Suprapubic skin (tissue), 4 donors: Measurements from ENCODE around the gene GDE1. TPM values are rescaled to one million over a fixed set of nuclear protein-coding genes. Genes with fewer than 3 reads are reported as not detected.

ENCODE experiments used
- DNase-seq, 2 donors: peaks; one replicate each; pipeline ENCODE4 v3.0.0-alpha.2; 2019; ENCODE audit warnings: low spot score in 2 of 2
- H3K27ac ChIP-seq: fragments of 200-600 bp; sonication (generic); one replicate; pipeline ENCODE4 v1.5.1; 2019
- H3K27me3 ChIP-seq: fragments of 200-600 bp; sonication (generic); one replicate; pipeline ENCODE4 v1.5.1; 2019
- H3K36me3 ChIP-seq: fragments of 200-600 bp; sonication (generic); one replicate; pipeline ENCODE4 v1.5.1; 2019
- H3K4me1 ChIP-seq: fragments of 200-600 bp; sonication (generic); one replicate; pipeline ENCODE4 v1.5.1; 2019
- H3K4me3 ChIP-seq: fragments of 200-600 bp; sonication (generic); one replicate; pipeline ENCODE4 v1.5.1; 2019; ENCODE audit warnings: mild to moderate bottlenecking
- H3K9me3 ChIP-seq: fragments of 200-600 bp; sonication (generic); one replicate; pipeline ENCODE4 v1.5.1; 2019
- CTCF ChIP-seq, 2 donors: fragments of 200-600 bp in 1 of 2; fragments of 450-650 bp in 1 of 2; sonication (generic) in 1 of 2; IDR thresholded peaks; one replicate each; pipeline ENCODE4 v1.5.1; 2016 to 2019; ENCODE audit warnings: antibody characterized with exemption in 2 of 2, mild to moderate bottlenecking in 1 of 2, moderate library complexity in 1 of 2
- EP300 ChIP-seq: sonication (generic); formaldehyde crosslinking; IDR thresholded peaks from one replicate; pipeline ENCODE4 v1.6.1; 2017; ENCODE audit warnings: antibody characterized with exemption
- POLR2A ChIP-seq, 2 donors: fragments of 450-650 bp; IDR thresholded peaks; one replicate each; pipeline ENCODE4 v1.6.1; 2017; ENCODE audit warnings: antibody characterized with exemption in 2 of 2, mild to moderate bottlenecking in 2 of 2, moderate library complexity in 2 of 2
- POLR2AphosphoS5 ChIP-seq, 3 donors: sonication (generic); formaldehyde crosslinking; IDR thresholded peaks; one replicate each; pipeline ENCODE4 v1.6.1; 2017; ENCODE audit warnings: antibody characterized with exemption in 3 of 3
- WGBS: methylation state at CpG from one replicate; pipeline ENCODE4 v1.1.5; 2018; 5-methylcytosine and 5-hydroxymethylcytosine counted together
- total RNA-seq, 4 donors: library from RNA; depleted of rRNA; stranded (reverse); fragments of >200 nt; gene quantifications; one replicate each; pipeline ENCODE4 v1.1.0, GENCODE V29; 2016

The GDE1 gene
- total RNA-seq, result 10 to 100 TPM; 32.7 to 58.1 (median 44.7) TPM

DNA sequence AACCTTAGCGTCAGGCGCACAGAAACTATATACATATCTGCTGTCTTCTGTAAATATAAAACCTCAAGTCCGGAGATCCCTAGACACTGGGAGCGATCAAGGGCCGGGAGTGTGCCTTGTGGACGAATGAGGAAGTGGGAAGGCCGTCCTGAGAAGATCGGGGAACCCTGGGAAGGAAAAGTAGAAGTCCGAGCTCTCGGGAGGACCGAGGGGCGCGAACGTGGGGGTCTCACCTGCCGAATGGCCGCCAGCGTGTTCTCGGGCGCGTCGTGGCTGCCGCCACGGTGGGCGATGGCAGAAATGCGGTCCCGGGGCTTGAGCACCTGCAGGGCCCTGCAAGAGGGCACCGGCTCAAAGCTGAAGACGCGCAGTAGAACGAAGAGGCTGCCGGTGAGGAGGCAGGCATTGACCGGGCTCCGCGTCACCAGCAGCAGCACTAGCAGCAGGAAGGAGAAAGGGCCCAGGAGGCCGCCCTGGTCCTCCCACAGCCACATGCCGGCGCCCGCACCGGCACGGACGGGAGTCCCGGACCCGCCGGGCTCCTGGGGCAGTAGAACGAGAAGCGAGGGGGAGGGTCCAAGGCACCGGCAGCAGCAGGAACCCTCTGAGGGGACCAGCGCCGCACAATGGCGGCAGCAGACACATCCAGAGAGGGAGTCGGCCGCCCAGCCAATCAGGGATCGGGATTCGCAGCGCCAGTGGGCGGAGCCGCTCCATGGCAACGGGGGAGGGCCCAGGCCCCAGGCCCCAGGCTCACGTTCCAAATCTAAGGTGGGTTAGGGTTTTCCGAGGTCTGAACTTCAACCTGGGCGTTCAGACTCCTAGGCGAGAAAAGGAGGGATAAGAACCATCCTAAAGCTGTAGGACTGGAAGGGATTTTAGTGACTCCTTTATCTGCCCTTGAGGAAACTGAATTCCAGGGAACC lies at the start of gene GDE1:
TSS of gene GDE1 (minus strand) at position 628 of the 926 bp plus-strand sequence. CDS start at position 494, 134 bp downstream.
- peak; percentile 95 to 96 for DNase-seq
- TF ChIP-seq CTCF (IDR thresholded peaks at IDR 0.05), result peak in 1 of 2 donors; percentile 16
- TF ChIP-seq POLR2A (IDR thresholded peaks at IDR 0.05), result peak; percentile 37 to 76
- no peak for TF ChIP-seq EP300
- TF ChIP-seq POLR2AphosphoS5 (IDR thresholded peaks at IDR 0.05), result peak in 2 of 3 donors; percentile 14 to 65
- Histone ChIP-seq H3K4me1 (peaks cover 74% of the 10 kb centered on the region), H3K27me3 (no peaks in the 10 kb centered on the region), H3K27ac (peak within 1 kb of the TSS; percentile 96), H3K9me3 (no peaks in the 10 kb centered on the region), H3K4me3 (peak within 1 kb of the TSS; percentile 82), H3K36me3 (no peaks in the 10 kb centered on the region)
- WGBS, result under 1% methylated on average over 44 of the region's 62 CpGs

DNA sequence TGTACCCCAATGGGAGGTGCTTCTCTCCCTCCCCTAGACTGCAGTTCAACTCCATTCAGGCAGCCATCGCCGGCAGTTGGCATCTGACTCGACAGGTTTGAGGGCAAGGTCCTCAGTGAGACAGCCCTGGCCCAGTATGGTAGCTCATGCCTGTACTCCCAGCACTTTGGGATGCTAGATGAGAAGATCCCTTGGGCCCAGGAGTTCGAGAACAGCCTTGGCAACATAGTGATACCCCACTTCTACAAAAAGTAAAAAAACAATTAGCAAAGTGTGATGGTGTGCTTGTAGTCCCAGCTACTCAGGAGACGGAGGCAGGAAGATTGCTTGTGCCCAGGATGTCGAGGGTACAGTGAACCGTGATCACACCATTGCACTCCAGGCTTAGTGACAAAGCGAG lies 45.7 kb upstream of the GDE1 start:
- no peak overlapping the region for H3K4me3 ChIP-seq
- peaks cover 81% of the 10 kb centered on the region for H3K36me3 ChIP-seq
- DNase-seq, result no peak
- no peaks in the 10 kb centered on the region for H3K27me3 ChIP-seq
- no peaks in the 10 kb centered on the region for H3K9me3 ChIP-seq
- 95% methylated on average over 8 of the region's 8 CpGs for WGBS
- no peaks in the 10 kb centered on the region for H3K4me1 ChIP-seq
- no peak for TF ChIP-seq POLR2A (IDR thresholded peaks at IDR 0.05)
- no peak for TF ChIP-seq POLR2AphosphoS5 (IDR thresholded peaks at IDR 0.05)
- TF ChIP-seq CTCF (IDR thresholded peaks at IDR 0.05), result no peak
- TF ChIP-seq EP300, result no peak
- H3K27ac ChIP-seq, result no peak overlapping the region

DNA sequence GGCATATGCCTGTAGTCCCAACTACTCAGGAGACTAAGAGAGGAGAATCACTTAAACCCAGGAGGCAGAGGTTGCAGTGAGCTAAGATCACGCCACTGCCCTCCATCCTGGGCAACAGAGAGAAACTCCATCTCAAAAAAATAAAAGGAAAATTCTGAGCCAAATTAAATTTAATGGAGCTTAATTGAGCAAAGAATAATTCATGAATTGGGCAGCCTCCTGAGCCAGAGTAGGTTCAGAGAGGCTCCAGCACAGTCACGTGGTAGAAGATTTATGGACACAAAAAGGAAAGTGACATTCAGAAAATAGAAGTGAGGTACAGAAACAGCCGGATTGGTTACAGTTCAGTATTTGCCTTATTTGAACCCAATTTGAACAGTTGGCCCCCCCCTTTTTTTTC lies 44.5 kb upstream of the GDE1 start:
- no peak overlapping the region for H3K27ac ChIP-seq
- no peaks in the 10 kb centered on the region for H3K4me1 ChIP-seq
- WGBS, result 89% methylated on average over 3 of the region's 3 CpGs
- H3K27me3 ChIP-seq, result no peaks in the 10 kb centered on the region
- peaks cover 69% of the 10 kb centered on the region for H3K36me3 ChIP-seq
- DNase-seq, result no peak
- TF ChIP-seq EP300, result no peak
- TF ChIP-seq POLR2AphosphoS5 (IDR thresholded peaks at IDR 0.05), result no peak
- TF ChIP-seq CTCF (IDR thresholded peaks at IDR 0.05), result no peak
- no peak for TF ChIP-seq POLR2A (IDR thresholded peaks at IDR 0.05)
- H3K9me3 ChIP-seq, result no peaks in the 10 kb centered on the region
- H3K4me3 ChIP-seq, result no peak overlapping the region

DNA sequence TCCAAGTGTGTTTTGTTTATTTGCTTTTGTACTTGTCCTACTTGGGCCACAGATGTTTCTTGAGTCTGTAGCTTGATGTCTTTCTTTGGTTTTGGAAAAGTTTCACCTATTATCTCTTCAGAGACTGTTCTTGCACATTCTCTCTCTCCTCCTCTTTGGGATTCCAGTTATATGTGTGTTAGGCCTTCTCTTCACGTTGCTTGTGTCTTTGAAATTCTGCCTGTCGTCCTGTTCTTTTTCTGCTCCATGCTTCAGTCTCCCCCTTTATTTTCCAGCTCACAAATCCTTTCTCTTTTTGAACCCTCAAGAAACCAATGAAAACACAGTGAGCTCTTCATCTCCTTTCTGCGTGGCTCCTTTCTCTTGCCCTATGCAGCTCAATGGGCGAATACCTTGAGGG lies 41.5 kb upstream of the GDE1 start:
- Histone ChIP-seq H3K9me3 (no peaks in the 10 kb centered on the region), H3K27ac (no peak overlapping the region), H3K4me3 (no peak overlapping the region), H3K27me3 (no peaks in the 10 kb centered on the region), H3K36me3 (peaks cover 39% of the 10 kb centered on the region), H3K4me1 (no peaks in the 10 kb centered on the region)
- TF ChIP-seq POLR2A (IDR thresholded peaks at IDR 0.05), result no peak
- no peak for TF ChIP-seq EP300
- no peak for TF ChIP-seq POLR2AphosphoS5 (IDR thresholded peaks at IDR 0.05)
- WGBS, result 94% methylated on average over 4 of the region's 4 CpGs
- DNase-seq, result no peak

- TF ChIP-seq POLR2A (IDR thresholded peaks at IDR 0.05), result no peak
- no peak for TF ChIP-seq POLR2AphosphoS5 (IDR thresholded peaks at IDR 0.05)
- TF ChIP-seq CTCF (IDR thresholded peaks at IDR 0.05), result no peak
- no peak for TF ChIP-seq EP300
Measured at GRCh38 chr16:19560078-19560477, 38.2 kb upstream of the GDE1 start.

More at GRCh38 chr16:19560078-19560477, 38.2 kb upstream of the GDE1 start:
- H3K4me3 ChIP-seq, result no peak overlapping the region
- peaks cover 8% of the 10 kb centered on the region for H3K36me3 ChIP-seq
- H3K27ac ChIP-seq, result no peak overlapping the region
- H3K9me3 ChIP-seq, result no peaks in the 10 kb centered on the region
- peaks cover 15% of the 10 kb centered on the region for H3K4me1 ChIP-seq
- no peaks in the 10 kb centered on the region for H3K27me3 ChIP-seq
- WGBS, result 88% methylated on average over 4 of the region's 4 CpGs
- no peak for DNase-seq
